NCI-H2171 treated with DMSO at 0.1 percent for 48 hours (cell line): ENCODE measurements around the gene THAP11.
A peak's percentile ranks its signal among the peaks of the same experiment; 100 is the strongest.

Experiments used
- DNase-seq: peaks from one replicate; lab custom pipeline; 2025; lab: John Stamatoyannopoulos, UW

Gene THAP11

DNA sequence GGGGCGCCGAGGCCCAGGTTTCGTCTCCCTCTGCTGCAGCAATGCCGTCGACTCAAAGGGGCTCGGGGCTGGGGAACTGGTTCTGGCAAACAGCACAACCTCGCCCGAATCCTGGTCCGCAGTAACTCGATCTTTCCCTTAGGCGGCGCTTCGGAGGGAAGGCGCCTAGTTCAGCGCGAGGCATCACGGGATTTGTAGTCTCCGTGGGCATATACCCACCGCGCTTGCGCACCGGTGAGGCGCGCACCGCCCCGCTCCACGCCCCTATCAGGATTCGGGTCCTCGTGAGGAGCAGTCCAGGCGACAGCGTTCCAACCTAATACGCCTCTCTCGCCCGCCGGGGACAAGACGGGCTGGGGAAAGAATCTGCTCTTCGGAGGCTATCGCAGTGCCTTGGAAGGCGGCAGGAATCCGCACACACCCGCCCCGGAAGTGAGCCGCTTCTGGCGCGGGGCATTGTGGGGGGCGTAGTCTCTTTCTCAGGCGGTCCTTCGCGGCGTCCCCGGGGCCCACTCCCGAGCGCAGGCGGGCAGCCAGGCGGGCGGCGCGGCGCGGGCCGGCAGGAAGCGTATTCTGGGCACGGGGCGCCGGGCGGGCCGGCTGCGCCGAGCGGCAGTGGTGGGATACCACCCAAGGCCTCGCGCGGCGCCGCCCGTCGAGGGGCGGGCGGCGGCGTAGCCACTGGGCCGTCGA lies at the start of gene THAP11:
THAP11 (plus strand) TSS at position 505 of the 693 bp plus-strand sequence. CDS start 235 bp downstream, outside the sequence.
- peak; percentile 98 for DNase-seq

DNA sequence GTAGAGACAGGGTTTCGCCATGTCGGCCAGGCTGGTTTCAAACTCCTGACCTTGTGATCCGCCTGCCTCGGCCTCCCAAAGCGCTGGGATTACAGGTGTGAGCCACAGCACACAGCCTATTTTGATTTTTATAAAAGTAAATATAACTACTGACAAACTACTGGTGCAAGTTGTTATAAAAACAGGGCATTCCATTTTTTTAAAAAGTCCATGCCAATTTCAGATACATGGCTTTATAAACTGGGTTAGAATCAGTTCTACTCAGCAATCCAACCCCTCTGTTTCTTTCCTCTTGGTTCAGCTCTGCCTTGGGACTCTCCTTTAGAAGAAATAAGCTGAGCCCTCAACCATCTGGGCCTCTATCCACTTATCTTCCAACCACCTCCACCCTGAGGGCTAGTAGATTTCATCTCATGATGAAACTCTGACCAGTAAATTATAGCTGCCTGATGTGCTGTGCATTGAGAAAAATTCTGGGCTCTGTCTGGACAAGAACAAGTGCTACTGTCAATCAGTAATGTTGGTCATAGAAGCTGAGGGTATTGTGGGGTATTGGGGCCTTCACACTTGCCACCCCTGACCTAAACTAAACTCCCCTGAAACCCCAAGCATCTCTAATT lies 45.9 kb upstream of the THAP11 start:
- no peak for DNase-seq

DNA sequence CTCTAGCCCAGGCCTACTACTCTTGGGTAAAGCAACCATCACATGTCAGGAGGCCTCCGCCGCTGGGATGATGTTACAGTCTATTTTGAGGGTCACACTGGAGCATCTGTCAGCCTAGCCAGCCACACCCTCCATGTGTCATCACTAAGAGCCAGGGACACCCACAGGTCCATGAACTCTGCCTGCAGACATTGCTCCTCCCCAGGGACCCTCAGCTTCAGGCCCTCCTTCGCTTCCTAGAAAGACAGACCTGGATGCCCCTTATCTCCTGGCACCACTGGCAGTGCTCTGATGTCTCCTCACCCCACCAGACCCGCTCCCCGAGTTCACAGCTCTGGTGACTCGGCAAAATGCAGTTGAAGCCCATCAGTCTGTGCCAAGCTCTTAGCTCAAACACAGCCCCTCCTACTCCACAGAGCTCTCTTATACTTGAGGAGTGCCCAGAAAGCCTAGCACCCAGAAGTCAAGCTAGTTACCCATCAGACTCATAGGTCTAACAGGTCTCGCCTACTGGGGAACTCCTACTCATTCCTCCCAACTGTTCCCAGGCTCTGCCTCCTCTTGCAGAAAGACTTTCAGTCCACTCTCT lies 41.7 kb upstream of the THAP11 start:
- DNase-seq, result peak; percentile 19

GRCh38 chr16:67801241-67801640 lies 40.9 kb upstream of the THAP11 start:
- no peak for DNase-seq

DNA sequence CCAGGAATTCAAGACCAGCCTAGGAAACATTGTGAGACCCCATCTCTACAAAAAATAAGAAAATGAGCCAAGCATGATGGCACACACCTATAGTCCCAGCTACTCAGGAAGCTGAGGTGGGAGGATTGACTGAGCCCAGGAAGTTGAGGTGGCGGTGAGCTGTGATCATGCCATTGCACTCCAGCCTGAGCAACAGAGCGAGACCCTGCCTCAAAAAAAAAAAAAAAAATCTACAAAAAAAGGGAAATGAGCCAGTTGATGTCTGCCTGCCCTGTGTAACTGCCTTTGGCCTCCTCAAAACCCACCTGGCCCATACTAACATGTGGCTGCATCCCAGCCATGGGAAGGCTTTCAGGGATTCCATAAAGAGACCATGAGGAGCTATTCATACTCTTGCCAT lies 40.2 kb upstream of the THAP11 start:
- no peak for DNase-seq

- no peak for DNase-seq
Observed at GRCh38 chr16:67803894-67804293, 38.2 kb upstream of the THAP11 start.

DNA sequence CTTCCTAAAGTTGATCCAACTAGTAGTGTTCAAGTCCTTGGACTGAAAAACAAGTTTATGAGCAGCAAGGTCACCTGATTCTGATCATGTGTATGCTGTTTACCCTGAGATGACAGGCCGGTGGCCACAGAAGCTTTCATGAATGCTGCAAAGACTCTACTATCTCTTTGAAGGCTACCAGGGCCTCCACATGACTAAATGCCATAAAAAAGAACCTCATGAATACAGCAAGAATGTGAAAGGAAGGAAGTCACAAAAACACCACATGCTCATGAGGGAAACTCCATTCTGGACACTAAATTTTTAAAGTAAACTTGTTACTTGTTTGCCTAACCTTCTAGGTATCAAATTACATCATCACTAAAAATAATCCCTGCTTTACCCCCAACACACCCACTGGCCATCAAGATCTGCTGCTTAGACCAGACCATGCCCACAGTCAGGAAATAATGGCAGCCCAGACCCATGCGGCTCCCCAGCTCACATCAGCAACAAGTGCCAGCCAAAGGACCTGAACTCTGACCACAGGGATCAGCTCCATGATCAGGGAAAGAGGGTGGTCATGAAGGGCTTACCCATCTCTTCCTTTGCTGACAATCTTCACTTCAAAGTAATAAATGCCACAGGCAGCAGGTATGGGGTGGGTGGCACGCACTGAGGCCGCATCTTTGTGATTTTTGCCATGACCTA lies 37.1 kb upstream of the THAP11 start:
- DNase-seq, result no peak

- no peak for DNase-seq
Observed at GRCh38 chr16:67805718-67806427, 36.2 kb upstream of the THAP11 start.

DNA sequence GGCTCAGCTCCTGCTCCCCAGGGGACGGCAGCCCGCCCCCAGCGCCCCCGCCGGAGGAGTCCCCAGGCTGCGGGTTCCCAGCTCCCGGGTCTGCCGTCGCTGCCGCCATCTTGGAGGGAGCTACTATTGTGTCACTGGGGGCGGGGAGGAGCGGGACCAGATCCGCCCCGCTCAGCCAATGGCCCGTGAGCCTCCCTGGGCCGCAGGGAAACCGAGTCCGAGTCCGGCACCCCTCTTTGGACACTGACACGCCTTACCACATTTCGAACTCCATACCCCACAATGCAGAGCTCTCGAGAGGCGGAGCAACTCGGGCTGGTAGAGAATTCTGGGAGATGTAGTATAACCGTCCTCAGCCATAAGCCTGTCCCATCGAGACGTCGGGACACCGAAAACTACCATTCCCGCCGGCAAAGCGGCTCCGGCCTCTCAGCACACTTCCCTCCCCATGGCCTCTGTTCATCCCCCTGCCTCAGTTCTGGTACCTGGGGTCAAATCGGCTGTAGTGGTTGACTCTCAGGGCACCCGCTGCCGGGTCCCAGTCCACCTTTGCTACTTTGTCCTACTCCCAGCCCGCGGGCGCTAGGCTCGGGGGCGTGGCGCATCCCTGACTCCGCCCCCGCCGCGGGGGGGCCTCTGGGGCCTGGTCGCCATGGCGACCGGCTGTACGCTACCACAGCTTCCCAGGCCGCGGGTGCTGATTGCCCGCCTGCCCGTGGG lies 35.5 kb upstream of the THAP11 start, which contains the start of the genes RANBP10 and TSNAXIP1:
RANBP10 (minus strand) TSS at position 133 of the 720 bp plus-strand sequence; CDS start at position 109, 24 bp downstream.
TSNAXIP1 (plus strand) TSS at position 462 of the 720 bp plus-strand sequence. CDS start 261 bp downstream, outside the sequence.
- peak; percentile 100 for DNase-seq

GRCh38 chr16:67807148-67807682 lies 34.9 kb upstream of the THAP11 start:
- DNase-seq, result no peak

DNA sequence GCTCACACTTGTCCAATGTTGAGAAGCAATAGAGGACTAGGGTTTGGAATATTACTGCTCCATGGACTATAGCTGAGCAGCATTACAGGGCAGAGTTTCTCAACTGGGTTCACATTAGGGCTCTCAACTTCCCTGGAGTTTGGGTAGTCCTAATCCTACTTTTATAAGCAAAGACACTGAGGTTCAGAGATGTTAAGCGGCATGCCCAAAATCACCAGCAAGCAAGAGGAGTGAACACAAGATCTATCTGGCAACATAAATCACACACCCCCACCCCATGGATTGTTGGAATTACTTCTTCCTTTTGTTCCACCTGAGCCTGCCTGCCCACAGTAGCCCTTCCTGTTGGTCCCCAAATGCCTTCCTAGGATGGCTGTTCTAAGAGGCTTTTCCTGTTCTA lies 30.2 kb upstream of the THAP11 start:
- no peak for DNase-seq

- DNase-seq, result no peak
Observed at GRCh38 chr16:67814567-67814966, 27.6 kb upstream of the THAP11 start.

DNA sequence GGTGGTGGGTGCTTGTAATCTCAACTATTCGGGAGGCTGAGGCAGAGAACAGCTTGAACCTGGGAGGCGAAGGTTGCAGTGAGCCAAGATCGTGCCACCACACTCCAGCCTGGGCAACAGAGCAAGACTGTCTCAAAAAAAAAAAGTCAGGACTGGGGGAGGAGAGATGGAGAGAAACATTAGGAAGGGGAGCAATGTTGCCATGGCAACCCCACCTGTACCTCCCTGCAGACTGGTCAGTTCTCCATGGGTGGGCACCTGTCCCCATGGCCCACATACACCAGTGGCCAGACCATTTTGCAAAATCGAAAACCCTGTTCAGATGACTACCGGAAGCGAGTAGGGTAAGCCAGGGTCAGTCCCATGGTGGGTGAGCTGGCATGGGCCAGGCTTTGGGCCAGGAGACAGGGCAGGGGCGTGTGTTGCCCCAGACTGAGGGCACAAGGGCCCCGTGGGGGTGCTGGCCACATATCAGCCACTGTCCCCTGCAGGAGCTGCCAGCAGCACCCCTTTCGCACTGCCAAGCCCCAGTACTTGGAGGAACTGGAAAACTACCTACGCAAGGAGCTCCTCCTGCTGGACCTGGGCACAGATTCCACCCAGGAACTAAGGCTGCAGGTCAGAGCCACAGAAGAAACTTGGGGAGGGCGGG lies 21.4 kb upstream of the THAP11 start:
- DNase-seq, result no peak

GRCh38 chr16:67822511-67822910 lies 19.6 kb upstream of the THAP11 start:
- DNase-seq, result no peak

DNA sequence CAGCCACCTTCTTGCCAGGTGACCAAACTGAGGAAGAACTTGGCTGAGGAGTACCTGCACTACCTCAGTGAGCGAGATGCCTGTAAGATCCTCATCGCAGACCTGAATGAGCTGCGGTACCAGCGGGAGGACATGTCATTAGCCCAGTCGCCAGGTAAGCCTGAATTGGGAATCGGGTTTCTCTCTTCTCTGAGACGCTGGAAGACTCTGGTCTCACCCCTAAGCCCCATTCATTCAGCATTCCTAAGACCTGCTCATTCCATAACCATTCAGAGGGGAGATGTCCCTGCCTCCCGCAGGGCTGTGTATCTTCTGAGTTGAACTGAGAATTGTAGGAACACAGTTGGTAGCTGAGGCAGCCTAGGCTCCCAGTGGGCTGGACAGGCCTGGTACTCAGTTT lies 17.0 kb upstream of the THAP11 start:
- no peak for DNase-seq

DNA sequence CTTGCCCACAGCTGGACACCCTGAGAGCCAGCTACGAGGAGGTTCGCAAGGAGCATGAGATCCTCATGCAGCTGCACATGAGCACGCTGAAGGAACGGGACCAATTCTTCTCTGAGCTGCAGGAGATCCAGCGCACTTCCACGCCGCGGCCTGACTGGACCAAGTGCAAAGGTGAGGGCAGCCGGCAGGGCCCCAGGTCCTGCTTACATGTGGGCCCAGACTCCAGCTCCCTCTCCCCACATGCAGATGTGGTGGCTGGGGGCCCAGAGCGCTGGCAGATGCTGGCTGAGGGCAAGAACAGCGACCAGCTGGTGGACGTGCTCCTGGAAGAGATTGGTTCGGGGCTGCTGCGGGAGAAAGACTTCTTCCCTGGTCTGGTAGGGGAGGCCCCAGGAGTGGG lies 16.2 kb upstream of the THAP11 start:
- DNase-seq, result no peak

DNA sequence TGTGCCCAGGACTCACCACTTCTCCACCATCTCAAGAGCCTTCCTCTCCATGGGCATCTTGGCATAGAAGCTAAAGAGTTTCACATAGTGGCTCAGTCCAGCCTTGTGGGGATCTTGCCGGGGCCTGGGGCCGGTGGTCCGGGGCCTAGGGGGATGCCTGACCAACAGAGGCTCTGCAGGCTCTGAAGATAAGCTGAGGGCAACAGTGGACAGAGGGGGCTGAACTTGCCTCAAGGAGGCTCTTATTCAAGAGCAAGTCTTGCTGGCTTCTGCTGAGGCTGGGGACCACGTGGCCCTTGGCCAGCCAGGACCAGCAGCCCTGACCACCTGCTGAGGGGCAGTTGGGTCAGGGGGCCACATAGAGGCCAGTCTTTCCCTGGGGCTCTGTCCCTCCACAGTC lies 13.5 kb upstream of the THAP11 start:
- no peak for DNase-seq

GRCh38 chr16:67833030-67833414 lies 9.1 kb upstream of the THAP11 start:
- no peak for DNase-seq

- peak; percentile 88 for DNase-seq
Observed at GRCh38 chr16:67833415-67834241, 8.5 kb upstream of the THAP11 start.

- no peak for DNase-seq
Observed at GRCh38 chr16:67834242-67834614, 7.9 kb upstream of the THAP11 start.
